Breast epithelium (tissue), 4 donors: ENCODE measurements around the gene GCLC. TPM values are rescaled to one million over a fixed set of nuclear protein-coding genes. Genes with fewer than 3 reads are reported as not detected.
"Not testable (repeated sequence)": the region's sequence is repeated elsewhere in the genome, so short reads cannot be mapped to it uniquely, and the experiment has no call there.

Experiments
- DNase-seq, 2 donors: peaks; one replicate each; pipeline ENCODE4 v3.0.0-alpha.2; 2019; ENCODE audit warnings: low spot score in 2 of 2
- H3K27ac ChIP-seq, 2 donors: fragments of 200-600 bp; sonication (generic) in 1 of 2; one replicate each; pipeline ENCODE4 v1.5.1; 2016 to 2019; ENCODE audit warnings: mild to moderate bottlenecking in 1 of 2
- H3K27me3 ChIP-seq, 2 donors: fragments of 200-600 bp; sonication (generic) in 1 of 2; one replicate each; pipeline versions ENCODE4 v1.5.1 to v1.6.0; 2017 to 2019; ENCODE audit warnings: control low read depth in 1 of 2, mild to moderate bottlenecking in 1 of 2
- H3K36me3 ChIP-seq: fragments of 200-600 bp; one replicate; pipeline ENCODE4 v1.5.1; 2019
- H3K4me1 ChIP-seq, 2 donors: fragments of 200-600 bp; sonication (generic); one replicate each; pipeline ENCODE4 v1.5.1; 2016 to 2019; ENCODE audit warnings: control low read depth in 1 of 2
- H3K4me3 ChIP-seq, 3 donors: fragments of 200-600 bp; sonication (generic); 1 replicate in 2 of 3; 2 replicates in 1 of 3; pipeline ENCODE4 v1.5.1; 2016 to 2019; ENCODE audit warnings: mild to moderate bottlenecking in 3 of 3, moderate library complexity in 2 of 3
- H3K9me3 ChIP-seq, 2 donors: fragments of 200-600 bp; sonication (generic) in 1 of 2; one replicate each; pipeline ENCODE4 v1.5.1; 2016 to 2019; ENCODE audit warnings: control low read depth in 1 of 2
- CTCF ChIP-seq, 3 donors: fragments of 450-650 bp; IDR thresholded peaks; one replicate each; pipeline ENCODE4 v1.5.1; 2016 to 2017; ENCODE audit warnings: antibody characterized with exemption in 3 of 3, mild to moderate bottlenecking in 3 of 3, moderate library complexity in 3 of 3
- POLR2A ChIP-seq: fragments of 450-650 bp; IDR thresholded peaks from one replicate; pipeline ENCODE4 v1.6.1; 2016; ENCODE audit warnings: antibody characterized with exemption, mild to moderate bottlenecking, moderate library complexity
- POLR2AphosphoS5 ChIP-seq, 3 donors: sonication (generic); formaldehyde crosslinking; IDR thresholded peaks; one replicate each; pipeline ENCODE4 v1.6.1; 2017; ENCODE audit warnings: antibody characterized with exemption in 3 of 3
- intact Hi-C: fragments of 100-400 bp; cut with DNase I; formaldehyde crosslinking; loops from one replicate; pipeline ENCODE4 v1.15.1; 2023; ENCODE audit warnings: low total_unique reads
- total RNA-seq, 3 donors: library from RNA; depleted of rRNA; stranded (reverse); fragments of >200 nt; gene quantifications; one replicate each; pipeline ENCODE4 v1.1.0, GENCODE V29; 2016

GCLC gene
- total RNA-seq, 3 donors from 2014 or later: 33.8 to 50.6 (median 39.0) TPM

DNA sequence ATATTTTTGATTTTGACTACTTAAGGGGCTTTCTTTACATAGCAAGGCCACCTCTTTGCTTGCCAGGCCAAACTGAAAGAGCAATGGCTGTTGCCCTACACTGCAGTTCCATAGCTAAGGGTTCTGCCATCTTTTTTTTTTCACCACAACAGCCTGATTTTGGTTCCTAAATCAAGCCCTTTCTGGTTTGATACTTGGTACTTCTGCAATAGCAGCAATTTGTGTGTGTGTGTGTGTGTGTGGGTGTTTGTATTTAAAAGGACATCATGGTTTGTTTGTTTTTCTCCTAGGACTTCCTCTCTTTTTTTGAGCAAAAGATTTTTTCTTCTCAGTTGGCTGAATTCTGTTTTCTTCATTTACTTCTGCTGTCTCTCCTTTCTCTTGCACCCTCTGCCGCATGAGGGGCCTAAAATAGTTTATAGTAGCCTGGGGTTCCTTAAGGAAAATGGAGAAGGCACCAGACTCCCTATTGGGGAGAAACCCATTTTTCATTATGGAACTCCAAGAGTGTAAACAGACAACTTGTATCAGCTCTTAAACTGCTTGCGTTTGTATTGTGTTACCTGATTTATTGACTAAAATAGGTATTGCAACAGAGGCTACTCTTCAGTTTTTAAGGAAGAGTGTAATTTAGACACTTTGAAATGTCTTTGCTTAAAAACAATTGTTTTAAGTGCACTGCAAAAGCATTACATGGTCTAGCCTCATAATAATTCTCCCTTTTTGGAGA lies 12.2 kb upstream of the GCLC start:
- Histone ChIP-seq H3K27ac (no peak overlapping the region), H3K4me1 (no peaks in the 10 kb centered on the region), H3K27me3 (no peaks in the 10 kb centered on the region), H3K9me3 (peaks cover 4% of the 10 kb centered on the region in 2 donors), H3K36me3 (no peaks in the 10 kb centered on the region), H3K4me3 (no peak overlapping the region)
- TF ChIP-seq CTCF (IDR thresholded peaks at IDR 0.05) (no peak), POLR2A (no peak), POLR2AphosphoS5 (IDR thresholded peaks at IDR 0.05) (no peak)
- no peak for DNase-seq
- intact Hi-C loops: no loop called here

GRCh38 chr6:53553600-53553999 lies 8.7 kb upstream of the GCLC start:
- DNase-seq, H3K27me3 ChIP-seq, H3K36me3 ChIP-seq, H3K4me3 ChIP-seq, H3K9me3 ChIP-seq, intact Hi-C loops, H3K4me1 ChIP-seq, H3K27ac ChIP-seq: not testable (repeated sequence)

- H3K27ac ChIP-seq, H3K4me3 ChIP-seq, H3K36me3 ChIP-seq, H3K27me3 ChIP-seq, DNase-seq, H3K9me3 ChIP-seq, intact Hi-C loops, H3K4me1 ChIP-seq: not testable (repeated sequence)
Observed at GRCh38 chr6:53551681-53552080, 6.8 kb upstream of the GCLC start.

- peak; percentile 96 for DNase-seq
- no peaks in the 10 kb centered on the region for H3K27me3 ChIP-seq
- H3K4me1 ChIP-seq: no peaks in the 10 kb centered on the region
- no peaks in the 10 kb centered on the region for H3K9me3 ChIP-seq
- peak overlapping the region; percentile 49 to 69 (median 57) for H3K4me3 ChIP-seq
- peak; percentile 39 for TF ChIP-seq POLR2A
- TF ChIP-seq CTCF (IDR thresholded peaks at IDR 0.05): no peak
- TF ChIP-seq POLR2AphosphoS5 (IDR thresholded peaks at IDR 0.05): peak; percentile 71 to 85 (median 72)
- no peaks in the 10 kb centered on the region for H3K36me3 ChIP-seq
- intact Hi-C loops: no loop called here
- H3K27ac ChIP-seq: peak overlapping the region; percentile 85 to 86
Observed at GRCh38 chr6:53547811-53548496, 3.1 kb upstream of the GCLC start.

DNA sequence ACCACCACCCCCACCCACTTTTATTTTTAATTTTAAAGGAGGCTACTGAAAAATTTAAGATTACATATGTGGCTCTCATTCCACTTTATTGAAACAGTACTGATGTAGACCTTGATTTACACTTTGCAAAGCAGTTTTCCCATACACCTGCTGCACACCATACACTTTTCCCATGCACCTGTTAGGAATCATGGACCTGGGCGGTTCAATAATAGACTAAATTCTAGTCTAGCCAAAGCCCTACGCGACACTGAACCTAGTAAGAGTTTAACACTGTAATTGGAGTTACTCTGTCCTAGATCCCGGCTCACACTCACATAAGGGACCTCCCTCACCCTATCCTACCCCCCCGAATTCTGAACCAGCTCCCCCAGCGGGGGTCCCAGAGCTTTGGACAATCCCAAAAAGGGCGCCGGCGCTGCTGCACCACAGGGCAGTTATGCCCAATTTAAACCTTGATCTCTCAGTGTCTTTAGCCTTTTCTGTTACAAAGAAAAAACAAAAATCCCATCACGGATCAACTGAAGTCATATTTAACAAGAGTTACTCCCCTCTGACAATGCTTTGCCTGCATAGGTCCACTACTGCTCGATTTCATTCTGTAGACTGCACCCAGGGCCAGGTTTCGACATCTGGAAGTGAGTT lies 2.4 kb upstream of the GCLC start:
- Histone ChIP-seq H3K4me1 (no peaks in the 10 kb centered on the region), H3K9me3 (no peaks in the 10 kb centered on the region), H3K27ac (peak overlapping the region; percentile 85 to 86), H3K36me3 (no peaks in the 10 kb centered on the region), H3K4me3 (peak overlapping the region; percentile 49 to 69 (median 57)), H3K27me3 (no peaks in the 10 kb centered on the region)
- intact Hi-C loops: no loop called here
- DNase-seq: no peak
- TF ChIP-seq POLR2A: no peak
- TF ChIP-seq CTCF (IDR thresholded peaks at IDR 0.05): no peak
- no peak for TF ChIP-seq POLR2AphosphoS5 (IDR thresholded peaks at IDR 0.05)

DNA sequence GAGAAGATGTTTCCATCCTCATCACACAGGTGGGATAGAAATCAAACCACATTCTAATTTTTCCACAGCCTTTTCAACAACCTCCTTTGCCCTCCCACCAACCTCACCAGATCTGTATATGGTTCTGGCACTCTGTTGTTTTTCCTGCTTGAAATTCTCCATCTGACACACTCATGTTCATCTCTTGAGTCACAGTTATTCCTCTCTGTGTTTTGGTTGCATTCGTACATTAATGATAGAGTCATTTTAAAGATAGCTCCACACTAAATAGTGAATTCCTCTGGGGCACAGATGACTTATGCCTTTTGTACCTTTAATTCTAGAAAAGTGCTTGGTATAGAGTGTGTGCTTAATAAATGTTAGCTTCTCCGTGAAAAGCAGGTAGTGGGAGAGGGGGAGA lies 1.4 kb upstream of the GCLC start:
- Histone ChIP-seq H3K4me3 (no peak overlapping the region), H3K27me3 (no peaks in the 10 kb centered on the region), H3K9me3 (no peaks in the 10 kb centered on the region), H3K27ac (no peak overlapping the region), H3K4me1 (no peaks in the 10 kb centered on the region), H3K36me3 (no peaks in the 10 kb centered on the region)
- no peak for DNase-seq
- TF ChIP-seq CTCF (IDR thresholded peaks at IDR 0.05): no peak
- TF ChIP-seq POLR2AphosphoS5 (IDR thresholded peaks at IDR 0.05): no peak
- no peak for TF ChIP-seq POLR2A
- intact Hi-C loops: no loop called here
